HepG2 (cell line): ENCODE results near the gene ZDHHC16. TPM values are rescaled to one million over a fixed set of nuclear protein-coding genes. Genes with fewer than 3 reads are reported as not detected.

Experiments used
- ARID2 ChIP-seq: sonication (generic); formaldehyde crosslinking; IDR thresholded peaks from 2 replicates; pipeline ENCODE4 v1.8.1; 2022; ENCODE audit warnings: mild to moderate bottlenecking, missing genetic modification reagents, borderline replicate concordance
- CENPT ChIP-seq: sonication (generic); formaldehyde crosslinking; IDR thresholded peaks from 2 replicates; pipeline ENCODE4 v1.8.0; 2022; ENCODE audit warnings: low read depth, mild to moderate bottlenecking, moderate library complexity, missing genetic modification reagents
- KDM5B ChIP-seq: sonication (generic); formaldehyde crosslinking; IDR thresholded peaks from 2 replicates; pipeline ENCODE4 v1.4.0; 2020; ENCODE audit warnings: missing genetic modification reagents, mild to moderate bottlenecking, borderline replicate concordance
- KLF6 ChIP-seq: IDR thresholded peaks from 2 replicates; pipeline ENCODE4 v1.8.0; 2016; ENCODE audit warnings: missing biosample characterization, missing genetic modification reagents
- NFIB ChIP-seq: sonication (generic); formaldehyde crosslinking; IDR thresholded peaks from 2 replicates; pipeline ENCODE4 v1.9.0; 2021; ENCODE audit warnings: missing genetic modification reagents, mild to moderate bottlenecking, borderline replicate concordance
- NR2F1 ChIP-seq, 2 experiments: fragments of 450-650 bp in 1 of 2; formaldehyde crosslinking in 1 of 2; IDR thresholded peaks; 2 replicates each; pipeline versions ENCODE4 v1.5.0 to v1.6.1; 2016 to 2020; ENCODE audit warnings: mild to moderate bottlenecking in 1 of 2, missing compliant biosample characterization in 1 of 2, missing genetic modification reagents in 1 of 2, moderate library complexity in 1 of 2
- SP140L ChIP-seq: sonication (generic); formaldehyde crosslinking; IDR thresholded peaks from 2 replicates; pipeline ENCODE4 v1.4.0; 2020; ENCODE audit warnings: missing genetic modification reagents, borderline replicate concordance
- SYNCRIP ChIP-seq: fragments of 200-400 bp; formaldehyde crosslinking; IDR thresholded peaks from 2 replicates; pipeline ENCODE4 v1.6.1; 2018; ENCODE audit warnings: mild to moderate bottlenecking, low read depth, low read length; ENCODE audit not compliant: insufficient read depth
- WIZ ChIP-seq: sonication (generic); formaldehyde crosslinking; IDR thresholded peaks from 2 replicates; pipeline ENCODE4 v1.5.1; 2020; ENCODE audit warnings: mild to moderate bottlenecking, missing genetic modification reagents
- XRCC5 ChIP-seq: fragments of 200-400 bp; formaldehyde crosslinking; optimal IDR thresholded peaks from 2 replicates; pipeline ENCODE3; 2017; ENCODE audit warnings: mild to moderate bottlenecking, low read length
- ZNF224 ChIP-seq: sonication (generic); formaldehyde crosslinking; IDR thresholded peaks from 2 replicates; pipeline ENCODE4 v1.5.0; 2020; ENCODE audit warnings: mild to moderate bottlenecking, missing genetic modification reagents
- ZNF33B ChIP-seq: sonication (generic); formaldehyde crosslinking; IDR thresholded peaks from 2 replicates; pipeline ENCODE4 v1.5.1; 2020; ENCODE audit warnings: mild to moderate bottlenecking, missing genetic modification reagents
- ZNF501 ChIP-seq: sonication (generic); formaldehyde crosslinking; IDR thresholded peaks from 2 replicates; pipeline ENCODE4 v1.5.1; 2020; ENCODE audit warnings: mild to moderate bottlenecking, moderate library complexity, missing genetic modification reagents
- ZNF644 ChIP-seq: IDR thresholded peaks from 2 replicates; pipeline ENCODE4 v1.6.1; 2016; ENCODE audit warnings: low read depth
- ZNF839 ChIP-seq: sonication (generic); formaldehyde crosslinking; IDR thresholded peaks from 2 replicates; pipeline ENCODE4 v1.4.0; 2020; ENCODE audit warnings: missing genetic modification reagents, mild to moderate bottlenecking, borderline replicate concordance
- polyA plus RNA-seq, 8 experiments: library from polyadenylated mRNA; depleted of rRNA in 3 of 8; stranded (reverse) in 7 of 8; unstranded in 1 of 8; fragments of >200 nt; fragmentation: Illumina TruSeq in 4 of 8; extraction: Trizol in 4 of 8; gene quantifications; 2 replicates each; pipeline versions ENCODE4 v1.2.1 to v1.2.3, GENCODE V29; 2011 to 2016; ENCODE audit warnings: low read depth in 4 of 8, missing spikeins in 1 of 8, mixed read lengths in 1 of 8; ENCODE audit not compliant: insufficient read depth in 1 of 8
- total RNA-seq, 5 experiments: library from RNA; depleted of rRNA; stranded (reverse); fragments of >200 nt; fragmentation: Illumina TruSeq; extraction: Trizol; gene quantifications; 2 replicates each; pipeline ENCODE4 v1.2.3, GENCODE V29; 2016; ENCODE audit warnings: low read depth in 1 of 5
- TF ChIP-seq, protein P1 (sequence below): sonication (generic); formaldehyde crosslinking; IDR thresholded peaks from 2 replicates; pipeline ENCODE4 v1.5.1; 2020; ENCODE audit warnings: missing genetic modification reagents, mild to moderate bottlenecking, borderline replicate concordance
- TF ChIP-seq, protein P2 (sequence below): sonication (generic); formaldehyde crosslinking; IDR thresholded peaks from 2 replicates; pipeline ENCODE4 v1.8.1; 2023; ENCODE audit warnings: mild to moderate bottlenecking, missing genetic modification reagents
- TF ChIP-seq, protein P3 (sequence below): sonication (generic); formaldehyde crosslinking; IDR thresholded peaks from 2 replicates; pipeline ENCODE4 v1.4.0; 2020; ENCODE audit warnings: missing genetic modification reagents
- TF ChIP-seq, protein P4 (sequence below): sonication (generic); formaldehyde crosslinking; IDR thresholded peaks from 2 replicates; pipeline ENCODE4 v1.4.0; 2020; ENCODE audit warnings: missing genetic modification reagents, borderline replicate concordance
- TF ChIP-seq, protein P5 (sequence below): sonication (generic); formaldehyde crosslinking; IDR thresholded peaks from 2 replicates; pipeline ENCODE4 v1.8.0; 2022; ENCODE audit warnings: low read depth, missing genetic modification reagents

The ZDHHC16 gene
- total and polyA plus RNA-seq, 2 of the 13 experiments (the other 11 are each of a cell fraction or from before 2014, with no cell fraction given) = 40.8 to 41.8 TPM

DNA sequence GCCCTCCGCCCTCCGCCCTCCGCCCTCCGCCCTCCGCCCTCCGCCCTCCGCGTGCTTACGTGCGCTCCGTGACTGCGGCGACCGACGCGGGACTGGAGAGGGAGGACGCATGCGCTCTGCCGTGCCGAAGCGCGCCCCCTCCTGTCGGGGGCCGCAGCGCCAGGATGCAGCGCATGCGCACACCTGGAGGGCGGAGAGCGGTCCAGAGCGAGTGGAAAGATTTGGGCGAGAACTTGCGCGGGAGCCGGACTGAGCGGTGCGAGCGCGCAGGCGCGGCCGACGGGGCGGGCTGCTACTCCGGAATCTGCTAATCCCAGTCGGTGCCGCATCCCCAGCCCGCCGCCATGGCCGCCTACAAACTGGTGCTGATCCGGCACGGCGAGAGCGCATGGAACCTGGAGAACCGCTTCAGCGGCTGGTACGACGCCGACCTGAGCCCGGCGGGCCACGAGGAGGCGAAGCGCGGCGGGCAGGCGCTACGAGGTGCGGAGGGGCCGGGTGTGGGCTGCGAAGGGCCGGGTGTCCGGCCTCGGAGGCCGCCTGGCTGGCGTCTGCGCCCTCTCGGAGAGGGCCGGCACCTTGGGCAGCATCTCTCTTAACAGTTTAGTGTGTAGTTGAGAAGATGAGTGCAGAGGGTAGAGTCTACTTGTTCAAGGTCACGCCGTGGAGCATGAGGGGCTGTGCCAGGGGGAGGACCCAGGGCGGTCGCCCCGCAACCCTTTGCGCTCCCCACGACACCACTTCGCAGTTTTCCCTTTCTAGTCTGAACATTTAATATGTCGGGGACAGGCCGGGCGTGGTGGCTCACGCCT lies 19.8 kb upstream of the ZDHHC16 start, which contains the start of gene PGAM1 (continued):
- TF ChIP-seq, protein P1, sequence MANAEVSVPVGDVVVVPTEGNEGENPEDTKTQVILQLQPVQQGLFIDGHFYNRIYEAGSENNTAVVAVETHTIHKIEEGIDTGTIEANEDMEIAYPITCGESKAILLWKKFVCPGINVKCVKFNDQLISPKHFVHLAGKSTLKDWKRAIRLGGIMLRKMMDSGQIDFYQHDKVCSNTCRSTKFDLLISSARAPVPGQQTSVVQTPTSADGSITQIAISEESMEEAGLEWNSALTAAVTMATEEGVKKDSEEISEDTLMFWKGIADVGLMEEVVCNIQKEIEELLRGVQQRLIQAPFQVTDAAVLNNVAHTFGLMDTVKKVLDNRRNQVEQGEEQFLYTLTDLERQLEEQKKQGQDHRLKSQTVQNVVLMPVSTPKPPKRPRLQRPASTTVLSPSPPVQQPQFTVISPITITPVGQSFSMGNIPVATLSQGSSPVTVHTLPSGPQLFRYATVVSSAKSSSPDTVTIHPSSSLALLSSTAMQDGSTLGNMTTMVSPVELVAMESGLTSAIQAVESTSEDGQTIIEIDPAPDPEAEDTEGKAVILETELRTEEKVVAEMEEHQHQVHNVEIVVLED (CRISPR knock-in tag) = peak; percentile 85
- TF ChIP-seq, protein P2, sequence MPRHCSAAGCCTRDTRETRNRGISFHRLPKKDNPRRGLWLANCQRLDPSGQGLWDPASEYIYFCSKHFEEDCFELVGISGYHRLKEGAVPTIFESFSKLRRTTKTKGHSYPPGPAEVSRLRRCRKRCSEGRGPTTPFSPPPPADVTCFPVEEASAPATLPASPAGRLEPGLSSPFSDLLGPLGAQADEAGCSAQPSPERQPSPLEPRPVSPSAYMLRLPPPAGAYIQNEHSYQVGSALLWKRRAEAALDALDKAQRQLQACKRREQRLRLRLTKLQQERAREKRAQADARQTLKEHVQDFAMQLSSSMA (CRISPR knock-in tag) = no peak
- TF ChIP-seq NFIB = no peak
- no peak; the same call in 1 of the 2 replicates for TF ChIP-seq KDM5B (CRISPR knock-in tag)
- TF ChIP-seq ZNF644 (CRISPR knock-in tag) = no peak
- no peak for TF ChIP-seq ZNF224 (CRISPR knock-in tag)
- no peak for TF ChIP-seq ZNF839 (CRISPR knock-in tag)
- TF ChIP-seq, protein P3, sequence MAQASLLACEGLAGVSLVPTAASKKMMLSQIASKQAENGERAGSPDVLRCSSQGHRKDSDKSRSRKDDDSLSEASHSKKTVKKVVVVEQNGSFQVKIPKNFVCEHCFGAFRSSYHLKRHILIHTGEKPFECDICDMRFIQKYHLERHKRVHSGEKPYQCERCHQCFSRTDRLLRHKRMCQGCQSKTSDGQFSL = no peak
- TF ChIP-seq, protein P4, sequence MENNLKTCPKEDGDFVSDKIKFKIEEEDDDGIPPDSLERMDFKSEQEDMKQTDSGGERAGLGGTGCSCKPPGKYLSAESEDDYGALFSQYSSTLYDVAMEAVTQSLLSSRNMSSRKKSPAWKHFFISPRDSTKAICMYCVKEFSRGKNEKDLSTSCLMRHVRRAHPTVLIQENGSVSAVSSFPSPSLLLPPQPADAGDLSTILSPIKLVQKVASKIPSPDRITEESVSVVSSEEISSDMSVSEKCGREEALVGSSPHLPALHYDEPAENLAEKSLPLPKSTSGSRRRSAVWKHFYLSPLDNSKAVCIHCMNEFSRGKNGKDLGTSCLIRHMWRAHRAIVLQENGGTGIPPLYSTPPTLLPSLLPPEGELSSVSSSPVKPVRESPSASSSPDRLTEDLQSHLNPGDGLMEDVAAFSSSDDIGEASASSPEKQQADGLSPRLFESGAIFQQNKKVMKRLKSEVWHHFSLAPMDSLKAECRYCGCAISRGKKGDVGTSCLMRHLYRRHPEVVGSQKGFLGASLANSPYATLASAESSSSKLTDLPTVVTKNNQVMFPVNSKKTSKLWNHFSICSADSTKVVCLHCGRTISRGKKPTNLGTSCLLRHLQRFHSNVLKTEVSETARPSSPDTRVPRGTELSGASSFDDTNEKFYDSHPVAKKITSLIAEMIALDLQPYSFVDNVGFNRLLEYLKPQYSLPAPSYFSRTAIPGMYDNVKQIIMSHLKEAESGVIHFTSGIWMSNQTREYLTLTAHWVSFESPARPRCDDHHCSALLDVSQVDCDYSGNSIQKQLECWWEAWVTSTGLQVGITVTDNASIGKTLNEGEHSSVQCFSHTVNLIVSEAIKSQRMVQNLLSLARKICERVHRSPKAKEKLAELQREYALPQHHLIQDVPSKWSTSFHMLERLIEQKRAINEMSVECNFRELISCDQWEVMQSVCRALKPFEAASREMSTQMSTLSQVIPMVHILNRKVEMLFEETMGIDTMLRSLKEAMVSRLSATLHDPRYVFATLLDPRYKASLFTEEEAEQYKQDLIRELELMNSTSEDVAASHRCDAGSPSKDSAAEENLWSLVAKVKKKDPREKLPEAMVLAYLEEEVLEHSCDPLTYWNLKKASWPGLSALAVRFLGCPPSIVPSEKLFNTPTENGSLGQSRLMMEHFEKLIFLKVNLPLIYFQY = no peak
- TF ChIP-seq, protein P5, sequence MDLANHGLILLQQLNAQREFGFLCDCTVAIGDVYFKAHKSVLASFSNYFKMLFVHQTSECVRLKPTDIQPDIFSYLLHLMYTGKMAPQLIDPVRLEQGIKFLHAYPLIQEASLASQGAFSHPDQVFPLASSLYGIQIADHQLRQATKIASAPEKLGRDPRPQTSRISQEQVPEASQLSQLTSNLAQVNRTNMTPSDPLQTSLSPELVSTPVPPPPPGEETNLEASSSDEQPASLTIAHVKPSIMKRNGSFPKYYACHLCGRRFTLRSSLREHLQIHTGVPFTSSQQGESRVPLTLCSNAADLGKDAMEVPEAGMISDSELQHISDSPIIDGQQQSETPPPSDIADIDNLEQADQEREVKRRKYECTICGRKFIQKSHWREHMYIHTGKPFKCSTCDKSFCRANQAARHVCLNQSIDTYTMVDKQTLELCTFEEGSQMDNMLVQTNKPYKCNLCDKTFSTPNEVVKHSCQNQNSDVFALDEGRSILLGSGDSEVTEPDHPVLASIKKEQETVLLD (CRISPR knock-in tag) = peak; percentile 80; the same call in 1 of the 2 replicates
- TF ChIP-seq ZNF33B (CRISPR knock-in tag) = peak; percentile 18; the same call in 1 of the 2 replicates
- no peak for TF ChIP-seq ARID2
- TF ChIP-seq ZNF501 (CRISPR knock-in tag) = no peak
- TF ChIP-seq WIZ (CRISPR knock-in tag) = 0 out of 2 replicates have a peak, but pooled peaks have one; percentile 48
- peak in 1 of 2 experiments; percentile 32; a peak in 1 of 4 replicates for TF ChIP-seq NR2F1 (CRISPR knock-in tag; IDR thresholded peaks at IDR 0.05)
- TF ChIP-seq SP140L (CRISPR knock-in tag) = no peak
- TF ChIP-seq KLF6 (CRISPR knock-in tag) = no peak
- TF ChIP-seq CENPT (CRISPR knock-in tag) = no peak
- no peak for TF ChIP-seq SYNCRIP
- TF ChIP-seq XRCC5 = peak; percentile 61
